GM12874 (cell line): ENCODE data around the gene MYPOP.

Experiments used
- TF ChIP-seq, protein P1 (sequence below): IDR thresholded peaks from 2 replicates; pipeline ENCODE4 v1.5.1; 2011; ENCODE audit warnings: low read depth, mild to moderate bottlenecking, control low read depth, low read length, moderate library complexity; ENCODE audit not compliant: insufficient read depth

The MYPOP gene

GRCh38 chr19:45920458-45920857 is 18.0 kb upstream of the MYPOP start:
- TF ChIP-seq, protein P1, sequence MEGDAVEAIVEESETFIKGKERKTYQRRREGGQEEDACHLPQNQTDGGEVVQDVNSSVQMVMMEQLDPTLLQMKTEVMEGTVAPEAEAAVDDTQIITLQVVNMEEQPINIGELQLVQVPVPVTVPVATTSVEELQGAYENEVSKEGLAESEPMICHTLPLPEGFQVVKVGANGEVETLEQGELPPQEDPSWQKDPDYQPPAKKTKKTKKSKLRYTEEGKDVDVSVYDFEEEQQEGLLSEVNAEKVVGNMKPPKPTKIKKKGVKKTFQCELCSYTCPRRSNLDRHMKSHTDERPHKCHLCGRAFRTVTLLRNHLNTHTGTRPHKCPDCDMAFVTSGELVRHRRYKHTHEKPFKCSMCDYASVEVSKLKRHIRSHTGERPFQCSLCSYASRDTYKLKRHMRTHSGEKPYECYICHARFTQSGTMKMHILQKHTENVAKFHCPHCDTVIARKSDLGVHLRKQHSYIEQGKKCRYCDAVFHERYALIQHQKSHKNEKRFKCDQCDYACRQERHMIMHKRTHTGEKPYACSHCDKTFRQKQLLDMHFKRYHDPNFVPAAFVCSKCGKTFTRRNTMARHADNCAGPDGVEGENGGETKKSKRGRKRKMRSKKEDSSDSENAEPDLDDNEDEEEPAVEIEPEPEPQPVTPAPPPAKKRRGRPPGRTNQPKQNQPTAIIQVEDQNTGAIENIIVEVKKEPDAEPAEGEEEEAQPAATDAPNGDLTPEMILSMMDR = no peak

- TF ChIP-seq, protein P1 = no peak
Observed at GRCh38 chr19:45919678-45920077, 17.3 kb upstream of the MYPOP start.

DNA sequence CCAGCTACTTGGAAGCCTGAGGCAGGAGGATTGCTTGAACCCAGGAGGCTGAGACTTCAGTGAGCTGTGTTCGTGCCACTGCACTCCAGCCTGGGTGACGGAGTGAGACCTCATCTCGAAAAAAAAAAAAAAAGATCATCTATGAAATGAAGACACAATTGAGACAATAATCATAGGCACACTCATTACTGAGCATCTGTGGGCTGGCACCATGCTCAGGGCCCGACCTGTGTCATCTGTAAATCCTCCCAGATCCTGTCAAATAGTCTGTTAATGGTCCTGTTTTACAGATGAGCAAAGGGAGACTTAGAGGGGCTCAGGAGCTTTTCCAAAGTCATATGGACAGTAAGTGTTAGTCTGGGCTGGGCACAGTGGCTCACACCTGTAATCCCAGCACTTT is 16.3 kb upstream of the MYPOP start:
- TF ChIP-seq, protein P1 = no peak

- TF ChIP-seq, protein P1 = no peak
Observed at GRCh38 chr19:45917421-45918091, 15.1 kb upstream of the MYPOP start.

DNA sequence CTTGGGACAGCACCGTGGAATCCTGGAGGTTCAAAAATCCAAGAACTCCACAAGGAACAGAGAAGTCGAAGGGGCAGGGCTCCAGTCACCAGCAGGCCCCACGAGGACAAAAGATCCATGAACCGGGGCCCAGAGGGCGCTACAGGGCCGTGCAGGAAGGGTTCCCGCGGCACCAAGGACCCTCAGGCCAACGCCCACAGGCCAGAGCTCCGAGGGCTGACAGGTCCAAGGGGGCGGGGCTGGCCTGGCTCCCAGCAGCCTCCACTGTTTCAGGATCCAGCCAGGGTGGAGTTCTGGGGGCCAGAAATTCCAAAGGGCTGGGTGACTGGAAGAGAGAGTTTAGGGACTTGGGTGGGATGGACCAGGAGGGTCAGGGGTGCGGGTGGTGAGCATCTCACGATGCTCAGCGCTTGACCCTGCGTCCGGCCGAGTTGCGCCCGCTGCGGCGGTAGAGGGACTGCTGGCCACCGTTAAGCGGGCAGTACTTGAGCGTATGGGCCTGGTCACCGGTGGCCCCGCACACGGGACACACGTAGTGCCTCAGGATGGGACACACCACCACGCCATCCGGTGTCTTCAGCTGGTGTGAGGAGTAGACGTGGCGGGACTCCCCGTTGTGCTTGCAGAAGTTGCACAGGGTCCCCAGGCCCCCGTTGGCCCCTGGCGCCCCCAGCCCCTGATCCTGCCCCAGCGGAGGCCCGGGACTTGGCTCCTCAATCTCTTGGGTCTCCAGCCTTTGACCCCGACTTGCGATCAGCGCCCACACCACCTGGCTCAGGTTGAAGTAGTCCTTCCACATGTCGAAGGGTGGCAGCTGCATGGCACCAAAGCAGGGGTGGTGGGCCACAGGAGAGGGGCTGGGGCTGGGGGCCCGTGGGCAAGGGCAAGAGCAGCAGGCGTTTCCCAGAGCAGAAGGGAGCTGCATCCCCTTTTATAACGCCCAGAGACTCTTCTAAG is 11.7 kb upstream of the MYPOP start, which contains the start of gene NANOS2:
NANOS2 (minus strand) TSS at position 905 of the 957 bp plus-strand sequence; CDS start at position 820, 85 bp downstream.
- TF ChIP-seq, protein P1 = 0 out of 2 replicates have a peak, but pooled peaks have one; percentile 8

DNA sequence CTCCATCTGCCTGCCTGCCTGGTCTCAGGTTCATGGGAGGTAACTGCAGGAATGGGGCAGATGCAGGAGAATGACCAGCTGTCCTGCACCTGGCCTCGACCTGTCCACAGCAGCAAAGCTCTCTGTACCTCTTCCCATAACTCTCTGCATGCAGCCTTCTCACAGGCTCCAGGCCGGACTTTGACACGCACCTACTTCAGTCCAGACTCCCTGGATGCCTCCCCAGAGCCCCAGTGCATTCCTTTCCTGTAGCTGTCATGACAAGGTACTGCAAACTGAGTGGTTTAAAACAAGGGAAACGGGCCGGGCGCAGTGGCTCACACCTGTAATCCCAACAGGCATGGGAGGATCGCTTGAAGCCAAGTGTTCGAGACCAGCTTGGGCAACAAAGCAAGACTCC is 8.9 kb upstream of the MYPOP start:
- TF ChIP-seq, protein P1 = no peak

GRCh38 chr19:45908956-45909355 is 6.5 kb upstream of the MYPOP start:
- TF ChIP-seq, protein P1 = no peak
